Ovary (tissue), 3 donors: ENCODE data around the gene YIPF7.

Source experiments
- POLR2A ChIP-seq: fragments of 450-650 bp; IDR thresholded peaks from one replicate; pipeline ENCODE4 v1.6.1; 2017; ENCODE audit warnings: antibody characterized with exemption, mild to moderate bottlenecking, moderate library complexity
- TF ChIP-seq, protein P1 (sequence below), 3 donors: fragments of 450-650 bp in 2 of 3; fragments of 200-600 bp in 1 of 3; IDR thresholded peaks; one replicate each; pipeline versions ENCODE4 v1.5.1 to v1.8.0; 2016 to 2022; ENCODE audit warnings: antibody characterized with exemption in 3 of 3, mild to moderate bottlenecking in 1 of 3
- donor health status: DM: no; HTN: no; CAD: no.

DNA sequence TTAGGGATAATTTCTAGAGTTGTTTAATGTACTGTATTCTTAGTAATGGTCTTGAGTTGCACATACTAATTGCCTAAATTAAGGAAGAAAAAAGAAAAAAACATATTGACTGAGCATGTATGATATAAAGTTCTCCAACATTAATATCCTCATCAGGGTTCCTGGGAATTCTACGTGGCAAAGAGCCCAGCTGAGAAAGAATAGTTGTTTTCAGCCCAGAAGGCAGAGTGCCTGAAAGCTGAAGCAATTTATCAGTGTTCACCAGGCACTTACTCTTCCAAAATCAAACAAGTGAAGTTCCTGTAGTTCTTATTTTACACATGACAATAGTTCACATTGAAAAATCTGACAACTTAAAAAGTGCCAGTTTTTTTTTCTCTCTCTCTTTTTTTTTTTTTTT lies 27.7 kb downstream of the YIPF7 start:
- TF ChIP-seq, protein P1, sequence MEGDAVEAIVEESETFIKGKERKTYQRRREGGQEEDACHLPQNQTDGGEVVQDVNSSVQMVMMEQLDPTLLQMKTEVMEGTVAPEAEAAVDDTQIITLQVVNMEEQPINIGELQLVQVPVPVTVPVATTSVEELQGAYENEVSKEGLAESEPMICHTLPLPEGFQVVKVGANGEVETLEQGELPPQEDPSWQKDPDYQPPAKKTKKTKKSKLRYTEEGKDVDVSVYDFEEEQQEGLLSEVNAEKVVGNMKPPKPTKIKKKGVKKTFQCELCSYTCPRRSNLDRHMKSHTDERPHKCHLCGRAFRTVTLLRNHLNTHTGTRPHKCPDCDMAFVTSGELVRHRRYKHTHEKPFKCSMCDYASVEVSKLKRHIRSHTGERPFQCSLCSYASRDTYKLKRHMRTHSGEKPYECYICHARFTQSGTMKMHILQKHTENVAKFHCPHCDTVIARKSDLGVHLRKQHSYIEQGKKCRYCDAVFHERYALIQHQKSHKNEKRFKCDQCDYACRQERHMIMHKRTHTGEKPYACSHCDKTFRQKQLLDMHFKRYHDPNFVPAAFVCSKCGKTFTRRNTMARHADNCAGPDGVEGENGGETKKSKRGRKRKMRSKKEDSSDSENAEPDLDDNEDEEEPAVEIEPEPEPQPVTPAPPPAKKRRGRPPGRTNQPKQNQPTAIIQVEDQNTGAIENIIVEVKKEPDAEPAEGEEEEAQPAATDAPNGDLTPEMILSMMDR (IDR thresholded peaks at IDR 0.05): no peak
- TF ChIP-seq POLR2A: no peak
